NK-92 treated with Interleukin-12 subunit alpha and Interleukin-12 subunit beta, amount 100 ng/mL, for 24 hours (cell line): ENCODE results near the gene GH1.
"Not testable (repeated sequence)": the region's sequence is repeated elsewhere in the genome, so short reads cannot be mapped to it uniquely, and the experiment has no call there.

ENCODE experiments used
- DNase-seq: peaks from one replicate; lab custom pipeline; 2025; lab: John Stamatoyannopoulos, UW

The GH1 gene

DNA sequence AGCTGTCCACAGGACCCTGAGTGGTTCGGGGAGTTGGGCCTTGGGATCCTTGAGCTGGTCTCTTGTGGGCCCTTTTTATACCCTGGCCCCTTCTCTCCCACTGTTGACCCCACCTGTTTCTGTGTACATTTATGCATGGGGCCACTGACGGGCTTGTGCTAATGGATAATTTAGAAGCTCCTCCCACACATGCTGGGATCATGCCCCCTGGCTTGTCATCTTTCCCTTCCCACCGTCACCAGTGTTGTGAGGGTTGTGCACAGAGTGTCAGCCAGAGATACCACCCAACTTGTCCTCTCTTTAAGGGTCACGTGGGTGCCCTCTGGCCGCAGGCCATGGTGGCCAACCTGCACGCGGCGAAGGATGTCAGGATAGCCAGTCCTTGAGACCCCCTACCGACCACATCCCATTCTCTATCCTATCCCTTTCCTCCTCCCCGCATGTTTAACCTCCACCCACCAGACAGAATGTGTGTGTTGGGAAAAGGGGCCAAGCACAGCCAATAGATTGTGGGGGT, at the start of gene GH1:
Gene GH1, minus strand, starts transcription at position 51 of the 517 bp plus-strand sequence. CDS start 63 bp downstream, outside the sequence.
- DNase-seq = not testable (repeated sequence)

DNA sequence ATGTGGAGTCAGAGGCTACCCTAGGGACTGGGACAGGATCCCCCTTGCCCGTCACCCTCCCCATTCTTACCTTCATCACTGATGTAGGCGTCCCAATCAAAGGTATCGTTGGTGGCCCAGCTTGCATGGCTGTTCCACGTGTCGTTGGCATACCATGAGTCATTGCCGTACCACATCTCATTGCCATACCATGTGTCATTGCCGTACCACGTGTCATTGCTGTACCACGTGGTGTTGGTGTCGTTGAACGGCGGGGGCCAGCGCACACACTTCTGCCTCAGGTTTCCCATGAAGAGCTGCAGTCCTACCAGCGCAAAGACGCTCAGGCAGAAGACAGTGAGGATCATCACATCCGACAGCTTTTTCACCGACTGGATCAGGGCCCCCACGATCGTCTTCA, 49.3 kb upstream of the GH1 start:
- no peak for DNase-seq

DNA sequence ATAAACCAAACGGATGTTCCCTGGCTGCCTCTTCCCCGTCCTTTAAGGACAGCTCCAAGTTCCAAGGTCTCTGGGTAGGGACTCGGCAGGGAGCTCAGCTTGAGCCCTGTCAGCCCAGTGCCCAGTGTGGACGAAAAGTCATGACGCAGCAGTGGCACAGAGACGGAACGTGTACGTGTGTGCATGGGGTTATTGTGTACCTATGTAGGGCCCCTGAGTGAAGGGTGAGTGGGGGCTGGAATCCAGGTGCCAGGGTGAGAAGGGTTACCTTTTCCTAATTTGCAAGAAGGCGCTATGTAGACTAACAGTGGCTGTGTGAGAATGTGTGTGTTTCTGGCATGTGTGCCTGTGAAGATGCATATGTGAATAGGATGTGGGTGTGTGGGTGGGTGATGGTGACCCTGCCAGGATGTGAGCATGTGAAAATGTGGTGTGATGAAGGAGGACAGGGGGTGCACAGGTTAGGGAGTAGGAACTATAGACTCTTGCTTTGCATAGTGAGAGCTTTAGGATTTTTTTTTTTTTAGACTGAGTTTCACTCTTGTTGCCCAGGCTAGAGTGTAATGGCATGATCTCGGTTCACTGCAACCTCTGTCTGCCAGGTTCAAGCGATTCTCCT, 48.1 kb upstream of the GH1 start:
- peak; percentile 34 for DNase-seq

GRCh38 chr17:63963123-63963522, 44.5 kb upstream of the GH1 start:
- no peak for DNase-seq

DNA sequence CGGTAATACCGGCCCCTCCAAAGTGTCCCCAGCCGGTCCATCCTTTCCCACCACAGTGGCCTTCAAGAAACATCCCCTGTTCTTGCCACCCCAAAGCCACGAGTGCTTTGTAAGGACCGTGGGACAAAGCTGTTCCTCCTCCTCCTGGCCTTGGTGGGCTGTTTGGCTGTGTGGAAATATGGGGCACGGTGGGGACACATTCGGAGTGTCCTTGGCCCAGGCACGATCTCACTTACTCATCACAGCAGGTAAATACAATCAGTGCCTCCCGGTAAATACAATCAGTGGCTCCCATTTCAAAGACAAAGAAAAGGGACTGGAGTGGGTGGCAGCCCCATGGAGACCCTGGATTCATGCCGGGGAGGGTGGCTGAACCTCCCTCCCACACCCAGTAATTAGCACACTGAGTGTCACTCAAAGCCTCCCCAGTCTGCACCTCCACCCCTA, 43.7 kb upstream of the GH1 start:
- no peak for DNase-seq

DNA sequence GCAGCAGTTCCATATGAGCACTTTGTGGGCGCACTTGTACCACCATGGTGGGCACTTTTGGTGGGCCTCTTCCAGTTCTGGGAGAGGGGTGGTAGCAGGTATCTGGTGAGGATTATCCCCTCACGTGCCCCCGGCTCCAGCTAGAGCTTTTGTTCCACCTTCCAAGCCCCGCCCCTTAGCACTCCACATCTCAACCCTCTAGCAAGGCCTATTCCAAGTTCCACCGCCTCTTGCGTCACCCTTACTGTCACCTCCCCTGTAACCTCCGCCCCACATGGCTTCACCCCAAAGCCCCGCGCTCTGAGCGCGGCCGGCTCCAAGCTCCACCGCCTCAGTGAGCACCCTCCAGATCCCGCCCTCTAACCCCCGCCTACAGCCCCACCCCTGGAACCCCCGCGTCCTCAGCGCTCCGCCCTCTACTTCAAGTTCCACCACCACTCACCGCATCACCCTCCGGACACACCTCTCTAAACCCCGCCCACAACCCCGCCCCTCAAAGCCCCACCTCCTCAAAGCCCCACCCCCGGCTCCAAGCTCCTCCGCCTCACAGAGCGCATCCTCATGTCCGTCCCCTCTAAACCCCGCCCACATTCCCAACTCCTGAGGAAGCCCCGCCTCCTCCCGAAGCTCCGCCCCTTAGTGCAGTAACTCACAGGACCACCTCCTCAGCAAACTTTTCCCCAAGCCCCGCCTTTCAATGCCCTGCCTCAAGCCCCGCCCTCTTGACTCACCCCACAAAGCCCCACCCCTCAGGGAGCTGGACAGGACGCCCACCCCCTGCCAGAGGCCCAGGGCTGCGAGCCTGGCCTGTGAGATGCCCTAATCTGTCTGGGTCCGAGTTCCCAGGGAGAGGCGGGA, 42.9 kb upstream of the GH1 start:
- no peak for DNase-seq

- no peak for DNase-seq
Measured at GRCh38 chr17:63960430-63960829, 41.8 kb upstream of the GH1 start.

DNA sequence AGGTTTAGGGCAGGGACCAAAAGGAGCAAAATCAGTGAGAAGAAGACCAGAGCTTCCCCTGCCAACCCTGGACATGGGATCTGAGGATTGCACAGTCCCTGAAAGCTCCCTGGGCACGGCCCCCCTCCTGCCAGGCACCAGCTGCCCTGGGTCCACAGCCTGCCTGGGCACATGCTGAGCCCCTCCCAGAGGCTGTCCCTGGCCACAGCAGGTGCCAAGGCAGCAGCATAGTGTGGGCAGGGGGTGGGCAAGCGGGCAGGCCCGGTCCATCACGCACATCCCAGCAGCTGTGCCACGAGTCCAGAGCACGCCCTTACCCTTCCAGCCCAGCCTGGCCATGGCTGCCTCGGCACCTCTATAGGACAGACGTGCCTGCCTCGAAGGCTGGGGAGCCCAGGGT, 41.4 kb upstream of the GH1 start:
- DNase-seq = no peak

GRCh38 chr17:63956296-63956920, 37.8 kb upstream of the GH1 start:
- no peak for DNase-seq

DNA sequence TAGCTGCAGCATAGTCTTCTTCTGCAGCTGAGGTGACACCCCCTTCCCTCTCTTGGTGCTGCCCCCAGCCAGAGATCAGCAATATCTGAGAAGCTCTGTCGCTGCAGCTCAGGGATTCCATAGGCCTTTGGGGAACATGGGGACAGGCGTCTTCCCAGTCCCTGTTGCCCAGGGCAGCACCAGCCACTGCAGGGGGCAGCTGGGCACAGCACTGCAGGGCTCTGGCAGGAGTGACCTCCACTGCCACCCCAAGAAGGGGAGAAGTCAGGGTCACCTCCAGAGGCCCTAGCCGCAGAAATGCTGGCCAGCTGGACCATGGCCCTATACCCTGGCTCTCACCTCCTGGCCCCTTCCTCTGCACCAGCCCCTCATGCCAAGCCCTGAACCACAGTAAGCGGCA, 37.2 kb upstream of the GH1 start:
- DNase-seq = no peak

GRCh38 chr17:63955232-63955631, 36.6 kb upstream of the GH1 start:
- no peak for DNase-seq

- DNase-seq = peak; percentile 70
Measured at GRCh38 chr17:63954402-63955063, 35.9 kb upstream of the GH1 start.

DNA sequence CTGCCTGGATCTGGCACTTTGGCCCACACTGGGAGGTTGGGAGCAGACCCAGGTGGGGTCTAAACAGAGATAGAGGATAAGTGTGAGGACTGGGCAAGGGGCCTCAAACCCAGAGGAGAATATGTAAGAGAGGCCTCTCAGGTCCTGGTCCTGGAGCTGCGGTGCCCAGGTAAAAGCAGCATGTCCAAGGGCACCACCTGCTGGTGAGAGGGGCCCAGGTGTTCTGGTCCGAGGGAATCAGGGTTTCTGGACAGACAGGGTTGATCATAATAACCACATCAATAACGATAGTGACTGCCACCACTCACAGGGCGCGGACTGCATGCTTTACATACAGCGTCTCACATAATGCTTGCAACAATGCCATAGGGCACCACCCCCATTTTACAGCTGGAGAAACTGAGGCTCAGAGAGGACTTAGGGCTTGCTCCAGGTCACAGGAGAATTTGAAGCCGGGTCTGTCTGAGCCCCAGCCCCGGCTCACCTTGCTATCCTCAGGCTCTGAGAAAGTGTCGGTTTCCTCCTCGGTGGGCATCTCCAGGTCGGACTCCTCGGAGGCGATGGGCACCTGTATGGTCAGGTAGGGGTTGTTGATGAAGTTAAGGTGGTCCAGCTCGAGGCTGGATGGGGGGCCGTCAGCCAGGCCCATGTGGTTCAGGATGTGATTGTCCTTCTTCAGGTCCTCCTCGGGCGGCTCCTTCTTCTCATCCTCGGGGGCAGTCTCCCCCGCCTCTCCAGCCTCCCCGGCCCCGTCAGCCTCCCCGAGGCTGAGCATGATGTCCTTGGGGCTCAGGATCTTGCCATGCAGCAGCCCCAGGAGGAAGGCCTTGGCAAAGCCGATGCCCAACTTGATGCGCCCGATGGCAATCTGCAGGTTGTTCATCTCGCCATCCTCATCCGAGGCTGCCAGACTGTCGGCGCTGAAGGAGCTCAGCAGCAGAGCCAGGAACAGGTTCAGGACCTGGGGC, 32.6 kb upstream of the GH1 start:
- DNase-seq = no peak

- DNase-seq = no peak
Measured at GRCh38 chr17:63949576-63950250, 31.1 kb upstream of the GH1 start.

GRCh38 chr17:63948521-63948920, 29.9 kb upstream of the GH1 start:
- DNase-seq = no peak

- DNase-seq = no peak
Measured at GRCh38 chr17:63947711-63948330, 29.2 kb upstream of the GH1 start.

GRCh38 chr17:63946440-63947363, 28.1 kb upstream of the GH1 start:
- DNase-seq = peak; percentile 42

- no peak for DNase-seq
Measured at GRCh38 chr17:63945784-63946439, 27.3 kb upstream of the GH1 start.
